Measurements from ENCODE around the gene CTNNB1. TPM values are rescaled to one million over a fixed set of nuclear protein-coding genes. Genes with fewer than 3 reads are reported as not detected.

CTNNB1 gene
- 746 TPM for total RNA-seq

DNA sequence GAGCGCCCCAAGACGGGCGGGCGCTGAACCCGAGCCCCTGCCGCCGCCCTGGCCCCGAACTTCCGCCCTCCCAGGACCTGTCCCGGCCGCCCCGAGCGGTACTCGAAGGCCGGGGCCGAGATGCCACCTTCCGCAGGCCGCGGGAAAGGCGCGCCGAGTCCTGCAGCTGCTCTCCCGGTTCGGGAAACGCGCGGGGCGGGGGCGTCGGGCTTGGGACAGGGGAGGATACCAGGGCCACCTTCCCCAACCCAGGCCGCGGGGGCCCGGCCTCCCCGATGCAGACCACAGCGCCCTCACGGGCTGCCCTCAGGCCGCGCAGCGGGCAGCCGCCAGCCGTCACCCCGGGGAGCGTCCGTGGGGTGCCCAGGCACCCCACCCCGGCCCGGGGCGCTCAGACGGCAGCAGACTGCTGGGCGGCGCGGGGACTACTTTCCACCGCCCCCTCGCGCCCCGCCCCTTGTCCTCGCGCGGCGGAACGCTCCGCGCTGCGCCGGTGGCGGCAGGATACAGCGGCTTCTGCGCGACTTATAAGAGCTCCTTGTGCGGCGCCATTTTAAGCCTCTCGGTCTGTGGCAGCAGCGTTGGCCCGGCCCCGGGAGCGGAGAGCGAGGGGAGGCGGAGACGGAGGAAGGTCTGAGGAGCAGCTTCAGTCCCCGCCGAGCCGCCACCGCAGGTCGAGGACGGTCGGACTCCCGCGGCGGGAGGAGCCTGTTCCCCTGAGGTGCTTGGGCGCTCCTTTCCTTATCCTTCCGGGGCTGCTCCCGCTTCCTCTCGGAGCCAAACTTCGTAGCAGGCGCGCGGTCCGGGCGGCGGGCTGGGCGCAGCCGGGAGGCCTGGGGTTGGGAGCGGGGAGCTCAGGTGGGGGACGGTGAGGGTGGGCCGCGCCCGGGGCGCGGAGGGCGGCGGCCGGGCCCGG, at the start of gene CTNNB1:
TSS of gene CTNNB1 (plus strand) at position 556 of the 916 bp plus-strand sequence. CDS start 24,564 bp downstream, outside the sequence.

